Calu3 (cell line): ENCODE results near the gene RASA1. TPM values are rescaled to one million over a fixed set of nuclear protein-coding genes. Genes with fewer than 3 reads are reported as not detected.
A peak's percentile ranks its signal among the peaks of the same experiment; 100 is the strongest.

Experiments used
- BruUV-seq: library from RNA; stranded (reverse); fragments of 400-500 nt; replicated peaks from 2 replicates; lab custom pipeline; 2021; lab: Mats Ljungman, UMichigan
- CTCF ChIA-PET: fragments of 300-600 bp; sonication (Branson Sonifier 250); formaldehyde crosslinking; loops from one replicate; lab custom pipeline; 2022; ENCODE audit warnings: antibody characterized with exemption; lab: Charles Lee
- DNase-seq: peaks from one replicate; pipeline ENCODE4 v3.0.0; 2022
- H3K27ac Mint-ChIP-seq: one replicate; pipeline ENCODE4 v1.8.0; 2022; ENCODE audit warnings: mixed read lengths; ENCODE audit not compliant: unreplicated experiment
- H3K27me3 Mint-ChIP-seq: one replicate; pipeline ENCODE4 v1.8.0; 2022; ENCODE audit warnings: mixed read lengths; ENCODE audit not compliant: unreplicated experiment
- H3K36me3 Mint-ChIP-seq: one replicate; pipeline ENCODE4 v1.8.0; 2022; ENCODE audit warnings: mild to moderate bottlenecking, moderate library complexity, mixed read lengths; ENCODE audit not compliant: insufficient read depth, unreplicated experiment
- H3K4me1 Mint-ChIP-seq: one replicate; pipeline ENCODE4 v1.8.0; 2022; ENCODE audit warnings: mild to moderate bottlenecking, low read depth, mixed read lengths; ENCODE audit not compliant: unreplicated experiment
- H3K4me3 Mint-ChIP-seq: one replicate; pipeline ENCODE4 v1.8.0; 2022; ENCODE audit warnings: mild to moderate bottlenecking, low read depth, moderate library complexity, mixed read lengths; ENCODE audit not compliant: unreplicated experiment
- H3K9me3 Mint-ChIP-seq: one replicate; pipeline ENCODE4 v1.8.0; 2022; ENCODE audit warnings: low read depth, mixed read lengths; ENCODE audit not compliant: unreplicated experiment
- CTCF ChIP-seq: fragments of 200-600 bp; IDR thresholded peaks from one replicate; pipeline ENCODE4 v1.8.0; 2022; ENCODE audit warnings: antibody characterized with exemption; ENCODE audit not compliant: unreplicated experiment
- intact Hi-C: fragments of 100-400 bp; cut with micrococcal nuclease; formaldehyde crosslinking; loops from one replicate; pipeline ENCODE4 v1.10.0; 2022; ENCODE audit not compliant: unreplicated experiment
- total RNA-seq: library from RNA; stranded (reverse); gene quantifications from 2 replicates; pipeline ENCODE4 v1.2.3, GENCODE V29; 2022

Gene RASA1
- total RNA-seq, 1 experiment from 2014 or later, result 193 TPM

DNA sequence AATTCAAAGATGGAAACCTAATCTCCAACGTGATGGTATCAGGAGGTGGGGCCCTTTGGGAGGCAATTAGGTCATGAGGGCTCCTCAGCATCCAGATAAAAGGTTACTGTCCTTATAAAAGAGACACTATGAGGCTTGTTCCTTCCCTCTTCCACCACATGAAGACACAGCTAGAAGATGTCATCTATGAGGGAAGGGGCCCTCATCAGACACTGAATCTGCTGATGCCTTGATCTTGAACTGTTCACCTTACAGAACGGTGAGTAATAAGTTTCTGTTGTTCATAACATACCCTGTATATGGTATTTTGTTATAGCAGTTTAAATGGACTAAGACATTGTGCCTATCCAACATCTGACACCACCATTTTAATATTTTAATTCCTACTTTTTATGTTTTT is 164.8 kb downstream of the RASA1 start:
- H3K4me1 Mint-ChIP-seq, result peaks cover 10% of the 10 kb centered on the region
- H3K9me3 Mint-ChIP-seq, result no peaks in the 10 kb centered on the region
- no peak overlapping the region for H3K4me3 Mint-ChIP-seq
- no peak for DNase-seq
- intact Hi-C loops, result no loop called here
- no peak overlapping the region for H3K27ac Mint-ChIP-seq
- CTCF ChIA-PET, result interaction anchor here (0.6 to 1.5 kb wide), 3 partner anchors 19 to 1796 kb away, joined by 3 to 5 read pairs (median 3); partner anchors contain the start of gene CCNH
- H3K36me3 Mint-ChIP-seq, result no peaks in the 10 kb centered on the region
- no peaks in the 10 kb centered on the region for H3K27me3 Mint-ChIP-seq
- no peak for TF ChIP-seq CTCF
- no TSS peak for BruUV-seq

- TF ChIP-seq CTCF, result no peak
- peaks cover 2% of the 10 kb centered on the region for H3K9me3 Mint-ChIP-seq
- H3K27ac Mint-ChIP-seq, result no peak overlapping the region
- intact Hi-C loops, result no loop called here
- no TSS peak for BruUV-seq
- peaks cover 10% of the 10 kb centered on the region for H3K4me1 Mint-ChIP-seq
- DNase-seq, result no peak
- no peaks in the 10 kb centered on the region for H3K27me3 Mint-ChIP-seq
- CTCF ChIA-PET, result interaction anchor here (1.5 kb wide), 1 partner anchor 21 kb away, joined by 3 read pairs; the partner anchor contains the start of gene CCNH
- H3K4me3 Mint-ChIP-seq, result no peak overlapping the region
- no peaks in the 10 kb centered on the region for H3K36me3 Mint-ChIP-seq
Observed at GRCh38 chr5:87433945-87434344, 166.3 kb downstream of the RASA1 start.

DNA sequence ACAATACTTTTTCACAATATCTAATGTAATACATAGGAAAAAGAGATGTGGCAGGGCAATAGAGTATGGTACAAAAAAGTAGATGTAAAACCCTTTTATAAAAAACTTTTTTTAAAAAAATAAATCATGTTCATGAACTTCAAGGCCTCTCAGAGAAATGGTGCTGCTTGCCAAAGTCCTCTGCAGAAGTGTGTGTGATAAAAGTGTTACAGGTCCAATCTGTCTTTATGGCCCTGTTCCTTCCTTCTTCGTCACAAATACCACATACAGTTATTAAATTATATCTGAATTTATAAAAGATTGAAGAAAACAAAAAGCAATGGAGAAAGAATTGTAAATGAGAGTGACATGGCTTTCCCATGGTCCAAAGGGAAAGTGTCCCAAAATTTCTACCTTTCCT is 166.8 kb downstream of the RASA1 start:
- TF ChIP-seq CTCF, result no peak
- BruUV-seq, result no TSS peak
- intact Hi-C loops, result no loop called here
- H3K27me3 Mint-ChIP-seq, result no peaks in the 10 kb centered on the region
- CTCF ChIA-PET, result no interaction called here
- DNase-seq, result no peak
- no peak overlapping the region for H3K27ac Mint-ChIP-seq
- H3K4me1 Mint-ChIP-seq, result peaks cover 10% of the 10 kb centered on the region
- no peak overlapping the region for H3K4me3 Mint-ChIP-seq
- peaks cover 3% of the 10 kb centered on the region for H3K9me3 Mint-ChIP-seq
- no peaks in the 10 kb centered on the region for H3K36me3 Mint-ChIP-seq

DNA sequence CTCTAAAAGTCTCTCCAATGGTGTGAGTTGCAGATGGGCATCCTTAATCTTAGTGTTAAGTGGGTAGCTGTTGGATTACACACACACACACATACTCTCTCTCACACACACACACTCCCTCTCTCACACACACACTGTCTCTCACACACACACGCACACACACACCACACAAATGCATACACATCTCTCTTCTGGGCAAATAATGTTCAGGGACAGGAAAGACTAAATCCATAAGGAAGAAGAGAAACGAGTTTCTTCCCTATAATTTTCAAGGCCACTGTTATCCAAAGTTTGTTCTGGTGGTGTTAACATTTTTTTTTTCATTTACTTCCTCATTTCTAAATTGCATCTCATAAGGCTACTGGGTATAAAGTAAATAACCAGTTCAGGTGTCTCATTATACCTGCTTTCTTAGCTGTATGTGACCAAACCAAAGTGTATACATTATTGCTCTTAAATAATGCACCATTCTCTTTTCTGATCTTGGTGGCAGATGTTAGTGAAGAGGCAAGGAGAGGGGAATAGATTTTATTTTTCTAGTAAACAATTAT is 167.5 kb downstream of the RASA1 start:
- peaks cover 10% of the 10 kb centered on the region for H3K4me1 Mint-ChIP-seq
- H3K27ac Mint-ChIP-seq, result peak overlapping the region; percentile 40
- intact Hi-C loops, result no loop called here
- peaks cover 3% of the 10 kb centered on the region for H3K9me3 Mint-ChIP-seq
- no peaks in the 10 kb centered on the region for H3K36me3 Mint-ChIP-seq
- no peaks in the 10 kb centered on the region for H3K27me3 Mint-ChIP-seq
- no peak for TF ChIP-seq CTCF
- H3K4me3 Mint-ChIP-seq, result no peak overlapping the region
- BruUV-seq, result no TSS peak
- DNase-seq, result no peak
- CTCF ChIA-PET, result no interaction called here
